Measurements from ENCODE around the gene ADGB.

DNA sequence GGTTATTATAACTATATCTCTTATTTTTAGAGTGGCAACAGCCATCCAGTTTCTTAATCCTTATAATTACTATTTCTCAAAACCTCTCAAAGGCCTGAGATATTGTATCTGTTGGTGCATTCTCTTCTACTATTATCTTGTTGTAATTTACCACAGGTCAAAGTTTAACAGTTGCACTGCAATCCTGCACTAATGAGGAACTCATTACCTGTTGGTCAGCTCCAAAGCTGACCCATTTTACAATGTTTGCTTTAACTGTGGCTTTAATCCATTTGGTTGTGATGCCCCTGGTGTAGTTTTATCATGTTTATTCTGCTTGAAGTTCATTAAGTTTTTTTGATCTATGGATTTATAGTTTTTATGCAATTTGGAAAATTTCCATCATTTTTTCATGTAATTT, 6.3 kb upstream of the ADGB start:
- TF ChIP-seq CTCF (IDR thresholded peaks at IDR 0.05) (no peak), ZFX (IDR thresholded peaks at IDR 0.05; ENCODE audit: borderline replicate concordance) (no peak)
